ENCODE measurements around the gene CLCN4.

Gene CLCN4

GRCh38 chrX:10129229-10129628 is 27.5 kb upstream of the CLCN4 start:
- no peak for DNase-seq (ENCODE audit: low read depth, low spot score)

- no peak for DNase-seq (ENCODE audit: low read depth, low spot score)
Measured at GRCh38 chrX:10130354-10130753, 26.4 kb upstream of the CLCN4 start.

GRCh38 chrX:10133980-10134676 is 22.6 kb upstream of the CLCN4 start:
- DNase-seq (ENCODE audit: low read depth, low spot score): no peak

GRCh38 chrX:10134921-10135320 is 21.9 kb upstream of the CLCN4 start:
- no peak for DNase-seq (ENCODE audit: low read depth, low spot score)

- no peak for DNase-seq (ENCODE audit: low read depth, low spot score)
Measured at GRCh38 chrX:10135561-10136399, 21.0 kb upstream of the CLCN4 start.

GRCh38 chrX:10138726-10139125 is 18.0 kb upstream of the CLCN4 start:
- DNase-seq (ENCODE audit: low read depth, low spot score): no peak

- DNase-seq (ENCODE audit: low read depth, low spot score): no peak
Measured at GRCh38 chrX:10140264-10140663, 16.5 kb upstream of the CLCN4 start.

- DNase-seq (ENCODE audit: low read depth, low spot score): no peak
Measured at GRCh38 chrX:10142041-10142599, 14.7 kb upstream of the CLCN4 start.

- no peak for DNase-seq (ENCODE audit: low read depth, low spot score)
Measured at GRCh38 chrX:10143071-10143983, 13.4 kb upstream of the CLCN4 start.

- DNase-seq (ENCODE audit: low read depth, low spot score): no peak
Measured at GRCh38 chrX:10146346-10146745, 10.4 kb upstream of the CLCN4 start.

- DNase-seq (ENCODE audit: low read depth, low spot score): no peak
Measured at GRCh38 chrX:10152086-10152485, 4.7 kb upstream of the CLCN4 start.

- no peak for DNase-seq (ENCODE audit: low read depth, low spot score)
Measured at GRCh38 chrX:10155137-10155536, 1.6 kb upstream of the CLCN4 start.

- no peak for DNase-seq (ENCODE audit: low read depth, low spot score)
Measured at GRCh38 chrX:10157032-10157341, 212 bp downstream of the CLCN4 start.

GRCh38 chrX:10157543-10157942 is 768 bp downstream of the CLCN4 start:
- no peak for DNase-seq (ENCODE audit: low read depth, low spot score)

GRCh38 chrX:10158279-10159144 is 1.7 kb downstream of the CLCN4 start:
- no peak for DNase-seq (ENCODE audit: low read depth, low spot score)

GRCh38 chrX:10159145-10159468 is 2.3 kb downstream of the CLCN4 start:
- DNase-seq (ENCODE audit: low read depth, low spot score): no peak

GRCh38 chrX:10160211-10160610 is 3.4 kb downstream of the CLCN4 start:
- no peak for DNase-seq (ENCODE audit: low read depth, low spot score)

GRCh38 chrX:10163031-10163430 is 6.3 kb downstream of the CLCN4 start:
- DNase-seq (ENCODE audit: low read depth, low spot score): no peak

GRCh38 chrX:10164879-10165278 is 8.1 kb downstream of the CLCN4 start:
- no peak for DNase-seq (ENCODE audit: low read depth, low spot score)

- no peak for DNase-seq (ENCODE audit: low read depth, low spot score)
Measured at GRCh38 chrX:10165580-10166247, 8.9 kb downstream of the CLCN4 start.
